GM19372 (cell line): Measurements from ENCODE around the gene INPP5E.

Experiments used
- ATAC-seq: cut with Tn5 transposase; IDR thresholded peaks from one replicate; pipeline ENCODE4 v1.9.1; 2021; ENCODE audit warnings: mild to moderate bottlenecking, low read depth, moderate library complexity; ENCODE audit not compliant: unreplicated experiment

Gene INPP5E

DNA sequence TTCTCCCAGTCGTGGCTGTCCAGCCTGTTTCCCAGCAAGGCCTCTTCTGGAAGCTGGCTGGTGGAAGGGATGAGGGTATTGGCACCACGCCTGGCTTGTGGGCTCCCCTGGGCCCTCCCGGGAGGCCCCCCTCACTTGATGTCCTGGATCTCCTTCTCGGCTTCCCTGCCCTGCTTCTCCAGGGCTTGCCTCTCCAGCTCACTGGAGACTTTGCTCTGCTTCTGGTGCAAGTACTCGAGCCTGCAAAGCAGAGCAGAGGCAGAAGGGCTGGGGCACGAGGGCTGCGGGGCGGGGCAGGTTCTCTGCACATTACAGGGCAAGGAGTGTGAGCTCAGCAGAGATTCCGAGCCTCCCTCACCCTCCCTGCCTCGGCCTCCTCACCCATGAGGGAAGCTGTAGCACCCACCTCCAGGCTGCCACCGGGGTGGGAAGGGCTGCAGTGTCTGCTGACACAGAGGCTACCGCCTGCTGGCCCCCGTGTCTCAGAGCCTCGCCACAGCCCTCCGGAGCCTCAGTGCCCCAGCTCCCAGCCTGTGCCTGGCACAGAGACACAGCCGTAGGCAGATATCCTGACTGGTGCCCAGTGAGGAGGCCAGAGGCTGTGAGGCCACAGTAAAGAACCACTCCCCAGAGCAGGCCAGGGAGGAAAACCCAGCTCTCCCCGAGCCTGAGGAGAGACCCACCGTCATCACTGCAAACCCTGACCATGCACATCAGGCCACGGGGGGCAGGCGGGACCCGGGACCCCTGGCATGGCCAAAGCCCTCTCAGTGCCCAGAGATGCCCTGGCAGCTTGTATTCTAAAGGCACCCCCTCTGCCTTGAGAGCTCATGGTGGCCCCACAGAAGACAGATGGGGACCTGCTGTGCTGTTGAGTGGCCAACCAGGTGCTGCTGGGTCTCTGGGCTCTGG lies 46.9 kb downstream of the INPP5E start:
- no peak for ATAC-seq

- ATAC-seq: no peak
Measured at GRCh38 chr9:136391737-136392537, 47.7 kb downstream of the INPP5E start.

DNA sequence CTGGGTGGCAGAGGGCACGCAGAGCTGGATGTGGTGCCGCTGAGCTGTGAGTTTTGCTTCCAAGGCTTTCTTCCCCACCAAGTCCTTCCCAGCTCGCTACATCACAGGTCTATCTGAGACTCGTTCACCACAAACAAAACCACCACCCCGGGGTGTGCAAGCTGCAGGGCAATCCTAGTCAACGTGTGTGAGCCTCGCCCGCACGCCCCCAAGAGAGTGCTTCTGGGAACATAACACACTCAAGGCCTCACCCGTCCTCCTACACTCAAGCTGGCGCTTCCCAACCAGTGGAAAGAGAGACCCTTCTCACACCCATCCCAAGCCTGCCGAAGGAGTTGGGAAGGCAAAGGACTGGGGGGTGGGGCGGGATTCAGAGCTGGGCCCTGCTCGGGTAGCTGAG lies 50.2 kb downstream of the INPP5E start:
- ATAC-seq: no peak

GRCh38 chr9:136387217-136387616 lies 52.4 kb downstream of the INPP5E start:
- no peak for ATAC-seq

DNA sequence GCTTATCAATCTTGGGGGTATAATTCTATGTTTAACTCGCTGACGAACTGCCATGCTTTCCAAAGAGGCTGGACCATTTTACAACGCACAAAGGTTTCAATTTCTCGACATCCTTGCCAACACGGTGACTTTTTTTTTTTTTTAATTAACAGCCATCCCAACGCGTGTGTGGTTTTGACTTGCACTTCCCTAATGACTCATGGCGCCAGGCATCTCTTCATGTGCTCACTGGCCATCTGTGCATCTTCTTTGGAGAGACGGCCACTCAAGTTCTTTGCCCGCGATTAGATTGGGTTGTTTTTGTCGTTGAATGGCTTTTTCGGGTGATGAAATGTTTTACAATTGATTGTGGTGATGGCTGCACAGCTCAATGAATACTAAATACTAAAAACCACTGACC lies 53.6 kb downstream of the INPP5E start:
- ATAC-seq: no peak

GRCh38 chr9:136385015-136385414 lies 54.6 kb downstream of the INPP5E start:
- ATAC-seq: no peak

DNA sequence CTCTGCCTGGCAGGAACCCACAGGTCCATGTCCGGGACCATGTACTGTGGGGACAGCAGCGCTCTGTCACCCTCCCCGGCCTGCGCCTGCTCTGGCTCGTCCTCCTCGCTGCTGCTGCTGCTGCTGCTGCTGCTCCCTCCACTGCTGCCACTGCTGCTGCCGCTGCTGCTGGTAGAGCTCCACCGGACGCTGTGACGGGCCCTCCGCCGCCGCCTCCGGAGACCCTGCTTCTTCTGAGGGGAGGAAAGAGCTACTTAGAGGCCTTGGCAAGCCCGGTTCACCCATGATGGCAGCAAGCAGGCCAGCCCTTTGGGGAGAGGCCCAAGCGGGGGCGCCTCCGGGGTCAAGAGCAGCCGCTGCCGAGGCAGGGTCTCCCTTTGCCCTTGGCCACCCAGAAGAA lies 56.2 kb downstream of the INPP5E start:
- no peak for ATAC-seq

GRCh38 chr9:136381966-136382513 lies 57.6 kb downstream of the INPP5E start:
- no peak for ATAC-seq

- ATAC-seq: no peak
Measured at GRCh38 chr9:136381311-136381710, 58.3 kb downstream of the INPP5E start.

DNA sequence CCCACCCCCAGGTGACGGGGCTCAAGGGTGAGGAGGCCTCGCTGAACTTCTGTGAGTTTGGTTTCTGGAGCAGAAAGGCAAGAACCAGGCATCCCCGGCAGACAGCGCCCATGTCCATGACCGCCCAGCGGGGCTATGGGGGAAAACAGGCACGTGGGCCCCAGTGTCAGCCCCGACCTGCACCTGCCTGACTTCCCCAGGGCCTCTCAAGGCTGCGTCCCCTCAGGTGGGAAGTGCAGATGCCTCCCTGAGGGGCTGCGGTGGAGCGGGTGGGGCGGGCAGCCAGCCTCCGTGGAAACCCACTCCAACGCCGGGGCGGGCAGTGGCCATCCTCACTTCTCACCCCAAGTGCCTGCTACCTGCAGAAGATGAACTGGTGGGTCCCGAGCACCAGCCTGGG lies 59.3 kb downstream of the INPP5E start:
- ATAC-seq: no peak

DNA sequence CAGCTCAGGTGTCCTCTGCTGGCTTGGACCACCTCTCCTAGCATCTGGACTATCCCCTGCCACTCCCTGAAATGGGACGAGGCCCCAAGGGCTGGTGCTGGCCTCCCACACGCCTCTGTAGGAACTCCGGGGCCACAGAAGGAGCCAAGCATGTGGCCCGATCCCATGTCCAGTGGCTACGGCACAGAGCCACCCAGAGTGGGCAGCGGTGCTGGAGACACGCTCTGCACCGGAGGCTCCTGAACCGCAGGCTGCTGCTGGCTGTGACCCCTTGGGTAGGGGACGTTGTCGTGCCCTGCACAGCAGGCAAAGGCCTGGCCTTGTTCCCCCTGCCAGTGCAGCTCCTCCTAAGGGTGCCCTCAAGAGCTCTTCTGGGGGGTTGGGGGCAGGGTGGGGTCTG lies 59.8 kb downstream of the INPP5E start:
- no peak for ATAC-seq

GRCh38 chr9:136379401-136379800 lies 60.2 kb downstream of the INPP5E start:
- no peak for ATAC-seq

DNA sequence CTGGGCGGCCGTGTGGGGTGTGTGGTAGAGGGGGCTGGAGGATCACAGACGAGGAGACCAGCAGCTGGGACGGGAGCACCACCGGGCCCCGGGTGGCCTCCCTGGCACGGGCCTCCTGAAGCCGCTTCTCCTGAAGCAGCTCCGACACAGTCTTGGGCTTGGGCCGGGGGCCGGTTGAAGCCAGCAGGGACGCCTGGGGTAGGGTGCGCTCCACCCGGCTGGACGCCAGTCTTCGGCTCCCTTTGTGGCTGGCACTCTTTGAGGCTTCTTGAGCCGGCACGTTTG lies 60.7 kb downstream of the INPP5E start:
- ATAC-seq: no peak
